Esophagus squamous epithelium (tissue), 4 donors: ENCODE measurements around the gene OTUD4.

ENCODE experiments used
- POLR2A ChIP-seq, 4 donors: fragments of 450-650 bp; IDR thresholded peaks; one replicate each; pipeline ENCODE4 v1.6.1; 2017; ENCODE audit warnings: antibody characterized with exemption in 4 of 4, mild to moderate bottlenecking in 4 of 4, moderate library complexity in 3 of 4
- TF ChIP-seq, protein P1 (sequence below), 6 experiments: fragments of 450-650 bp in 4 of 6; fragments of 200-600 bp in 2 of 6; sonication (generic) in 2 of 6; IDR thresholded peaks; one replicate each; pipeline ENCODE4 v1.5.1; 2016 to 2019; ENCODE audit warnings: antibody characterized with exemption in 6 of 6, mild to moderate bottlenecking in 4 of 6, moderate library complexity in 4 of 6

DNA sequence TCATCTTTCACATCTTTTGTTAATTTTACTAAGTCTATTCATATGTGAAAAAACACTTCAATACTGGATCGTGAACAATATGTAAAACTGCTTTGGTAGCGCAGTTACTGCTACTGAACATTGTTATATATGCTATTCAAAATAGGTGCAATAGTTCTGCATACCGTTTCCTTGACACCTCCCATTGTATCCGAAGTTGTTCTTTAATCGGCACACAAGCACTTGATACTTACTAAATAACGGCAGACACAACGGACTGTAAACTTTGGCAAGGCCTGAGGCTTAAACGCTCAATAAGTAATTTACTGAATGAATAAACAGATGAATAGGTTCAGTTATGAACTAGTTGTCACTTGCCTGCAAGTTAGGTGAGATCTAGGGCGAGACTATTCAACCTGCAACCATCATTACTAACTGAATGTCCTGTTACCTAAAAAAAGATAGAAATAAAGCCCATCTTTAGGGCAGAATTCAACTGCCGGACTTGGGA lies 83.0 kb downstream of the OTUD4 start:
- TF ChIP-seq, protein P1, sequence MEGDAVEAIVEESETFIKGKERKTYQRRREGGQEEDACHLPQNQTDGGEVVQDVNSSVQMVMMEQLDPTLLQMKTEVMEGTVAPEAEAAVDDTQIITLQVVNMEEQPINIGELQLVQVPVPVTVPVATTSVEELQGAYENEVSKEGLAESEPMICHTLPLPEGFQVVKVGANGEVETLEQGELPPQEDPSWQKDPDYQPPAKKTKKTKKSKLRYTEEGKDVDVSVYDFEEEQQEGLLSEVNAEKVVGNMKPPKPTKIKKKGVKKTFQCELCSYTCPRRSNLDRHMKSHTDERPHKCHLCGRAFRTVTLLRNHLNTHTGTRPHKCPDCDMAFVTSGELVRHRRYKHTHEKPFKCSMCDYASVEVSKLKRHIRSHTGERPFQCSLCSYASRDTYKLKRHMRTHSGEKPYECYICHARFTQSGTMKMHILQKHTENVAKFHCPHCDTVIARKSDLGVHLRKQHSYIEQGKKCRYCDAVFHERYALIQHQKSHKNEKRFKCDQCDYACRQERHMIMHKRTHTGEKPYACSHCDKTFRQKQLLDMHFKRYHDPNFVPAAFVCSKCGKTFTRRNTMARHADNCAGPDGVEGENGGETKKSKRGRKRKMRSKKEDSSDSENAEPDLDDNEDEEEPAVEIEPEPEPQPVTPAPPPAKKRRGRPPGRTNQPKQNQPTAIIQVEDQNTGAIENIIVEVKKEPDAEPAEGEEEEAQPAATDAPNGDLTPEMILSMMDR (IDR thresholded peaks at IDR 0.05), result no peak
- no peak for TF ChIP-seq POLR2A (IDR thresholded peaks at IDR 0.05)
